ENCODE measurements around the gene DLG2.

The DLG2 gene

GRCh38 chr11:83645561-83645960, 1981.6 kb downstream of the DLG2 start:
- H3K4me3 ChIP-seq (ENCODE audit: low read depth, low read length) = no peak overlapping the region

- H3K4me3 ChIP-seq (ENCODE audit: low read depth, low read length) = no peak overlapping the region
These were observed 1984.0 kb downstream of the DLG2 start for GRCh38 chr11:83643115-83643514.

- H3K4me3 ChIP-seq (ENCODE audit: low read depth, low read length) = no peak overlapping the region
These were observed 1984.6 kb downstream of the DLG2 start for GRCh38 chr11:83642500-83642899.

- H3K4me3 ChIP-seq (ENCODE audit: low read depth, low read length) = no peak overlapping the region
These were observed 1985.6 kb downstream of the DLG2 start for GRCh38 chr11:83641511-83641910.

GRCh38 chr11:83639995-83640758, 1987.0 kb downstream of the DLG2 start:
- H3K4me3 ChIP-seq (ENCODE audit: low read depth, low read length) = no peak overlapping the region

- H3K4me3 ChIP-seq (ENCODE audit: low read depth, low read length) = no peak overlapping the region
These were observed 1992.0 kb downstream of the DLG2 start for GRCh38 chr11:83635166-83635565.

- no peak overlapping the region for H3K4me3 ChIP-seq (ENCODE audit: low read depth, low read length)
These were observed 1996.9 kb downstream of the DLG2 start for GRCh38 chr11:83630211-83630610.

GRCh38 chr11:83629775-83630174, 1997.4 kb downstream of the DLG2 start:
- H3K4me3 ChIP-seq (ENCODE audit: low read depth, low read length) = no peak overlapping the region

- H3K4me3 ChIP-seq (ENCODE audit: low read depth, low read length) = no peak overlapping the region
These were observed 1998.4 kb downstream of the DLG2 start for GRCh38 chr11:83628622-83629355.

- H3K4me3 ChIP-seq (ENCODE audit: low read depth, low read length) = no peak overlapping the region
These were observed 2001.8 kb downstream of the DLG2 start for GRCh38 chr11:83625336-83625735.

- H3K4me3 ChIP-seq (ENCODE audit: low read depth, low read length) = no peak overlapping the region
These were observed 2009.5 kb downstream of the DLG2 start for GRCh38 chr11:83617671-83618070.

GRCh38 chr11:83613767-83614121, 2013.4 kb downstream of the DLG2 start:
- H3K4me3 ChIP-seq (ENCODE audit: low read depth, low read length) = no peak overlapping the region

GRCh38 chr11:83612891-83613766, 2014.0 kb downstream of the DLG2 start:
- no peak overlapping the region for H3K4me3 ChIP-seq (ENCODE audit: low read depth, low read length)

- no peak overlapping the region for H3K4me3 ChIP-seq (ENCODE audit: low read depth, low read length)
These were observed 2015.5 kb downstream of the DLG2 start for GRCh38 chr11:83611600-83611999.

GRCh38 chr11:83611031-83611430, 2016.1 kb downstream of the DLG2 start:
- H3K4me3 ChIP-seq (ENCODE audit: low read depth, low read length) = no peak overlapping the region

- no peak overlapping the region for H3K4me3 ChIP-seq (ENCODE audit: low read depth, low read length)
These were observed 2018.0 kb downstream of the DLG2 start for GRCh38 chr11:83609191-83609590.

- H3K4me3 ChIP-seq (ENCODE audit: low read depth, low read length) = no peak overlapping the region
These were observed 2018.6 kb downstream of the DLG2 start for GRCh38 chr11:83608571-83608970.

GRCh38 chr11:83601914-83602527, 2025.1 kb downstream of the DLG2 start:
- no peak overlapping the region for H3K4me3 ChIP-seq (ENCODE audit: low read depth, low read length)

GRCh38 chr11:83601201-83601913, 2025.8 kb downstream of the DLG2 start:
- no peak overlapping the region for H3K4me3 ChIP-seq (ENCODE audit: low read depth, low read length)

GRCh38 chr11:83600661-83601060, 2026.5 kb downstream of the DLG2 start:
- no peak overlapping the region for H3K4me3 ChIP-seq (ENCODE audit: low read depth, low read length)
